GM12874 (cell line): ENCODE results near the gene WFS1.

ENCODE experiments used
- TF ChIP-seq, protein P1 (sequence below): IDR thresholded peaks from 2 replicates; pipeline ENCODE4 v1.5.1; 2011; ENCODE audit warnings: low read depth, mild to moderate bottlenecking, control low read depth, low read length, moderate library complexity; ENCODE audit not compliant: insufficient read depth

The WFS1 gene

GRCh38 chr4:6293661-6294060, 24.0 kb downstream of the WFS1 start:
- TF ChIP-seq, protein P1, sequence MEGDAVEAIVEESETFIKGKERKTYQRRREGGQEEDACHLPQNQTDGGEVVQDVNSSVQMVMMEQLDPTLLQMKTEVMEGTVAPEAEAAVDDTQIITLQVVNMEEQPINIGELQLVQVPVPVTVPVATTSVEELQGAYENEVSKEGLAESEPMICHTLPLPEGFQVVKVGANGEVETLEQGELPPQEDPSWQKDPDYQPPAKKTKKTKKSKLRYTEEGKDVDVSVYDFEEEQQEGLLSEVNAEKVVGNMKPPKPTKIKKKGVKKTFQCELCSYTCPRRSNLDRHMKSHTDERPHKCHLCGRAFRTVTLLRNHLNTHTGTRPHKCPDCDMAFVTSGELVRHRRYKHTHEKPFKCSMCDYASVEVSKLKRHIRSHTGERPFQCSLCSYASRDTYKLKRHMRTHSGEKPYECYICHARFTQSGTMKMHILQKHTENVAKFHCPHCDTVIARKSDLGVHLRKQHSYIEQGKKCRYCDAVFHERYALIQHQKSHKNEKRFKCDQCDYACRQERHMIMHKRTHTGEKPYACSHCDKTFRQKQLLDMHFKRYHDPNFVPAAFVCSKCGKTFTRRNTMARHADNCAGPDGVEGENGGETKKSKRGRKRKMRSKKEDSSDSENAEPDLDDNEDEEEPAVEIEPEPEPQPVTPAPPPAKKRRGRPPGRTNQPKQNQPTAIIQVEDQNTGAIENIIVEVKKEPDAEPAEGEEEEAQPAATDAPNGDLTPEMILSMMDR = no peak

DNA sequence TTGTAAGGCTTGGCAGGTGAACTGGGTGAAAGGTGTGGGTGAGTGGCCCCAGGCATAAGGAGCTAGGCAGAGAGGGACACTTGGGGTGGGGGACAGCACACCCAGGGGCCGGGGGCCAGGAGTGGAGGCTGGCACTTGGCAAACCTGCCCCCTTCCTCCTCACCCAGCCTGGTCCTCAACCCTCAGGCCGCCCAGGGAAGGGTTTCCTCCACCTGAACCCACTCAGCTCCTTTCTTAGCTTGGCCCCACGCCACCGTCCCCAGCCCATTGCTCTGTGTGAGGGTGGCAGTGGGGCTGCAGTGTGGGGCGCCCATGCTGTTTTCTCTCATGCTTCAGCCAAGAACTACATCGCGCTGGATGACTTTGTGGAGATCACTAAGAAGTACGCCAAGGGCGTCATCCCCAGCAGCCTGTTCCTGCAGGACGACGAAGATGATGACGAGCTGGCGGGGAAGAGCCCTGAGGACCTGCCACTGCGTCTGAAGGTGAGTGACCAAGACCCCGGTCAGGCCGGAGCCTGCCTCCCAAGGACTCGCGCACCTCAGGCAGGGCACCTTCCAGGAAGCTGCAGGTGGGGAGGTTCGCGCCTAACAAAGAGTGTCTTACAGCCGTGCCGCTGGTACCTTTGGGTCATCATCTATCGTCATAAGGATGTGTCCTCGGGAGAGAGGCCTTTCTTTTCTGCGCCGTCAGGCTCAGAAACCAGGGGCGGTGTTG, 25.2 kb downstream of the WFS1 start:
- TF ChIP-seq, protein P1 = no peak

DNA sequence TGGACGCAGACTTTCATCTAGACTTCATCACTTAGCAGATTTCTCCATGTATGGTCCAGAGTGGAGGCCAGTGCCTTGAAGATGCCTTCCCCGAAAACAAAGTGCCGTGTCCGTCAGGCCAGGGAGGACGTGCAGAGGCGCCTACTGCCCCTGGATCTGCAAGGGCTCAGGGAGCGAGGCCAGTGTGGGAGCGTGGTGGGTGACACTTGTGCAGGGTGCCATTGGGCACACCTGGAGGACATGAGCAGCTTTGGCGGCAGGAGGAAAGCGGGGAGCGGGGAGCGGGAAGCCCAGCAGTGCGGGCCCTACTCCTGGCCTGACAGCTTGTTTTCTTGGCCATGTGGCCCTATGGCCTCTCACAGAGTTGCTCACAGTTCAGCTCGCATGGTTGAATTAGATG, 25.8 kb downstream of the WFS1 start:
- TF ChIP-seq, protein P1 = no peak

- TF ChIP-seq, protein P1 = no peak
Measured at GRCh38 chr4:6296026-6296425, 26.4 kb downstream of the WFS1 start.

DNA sequence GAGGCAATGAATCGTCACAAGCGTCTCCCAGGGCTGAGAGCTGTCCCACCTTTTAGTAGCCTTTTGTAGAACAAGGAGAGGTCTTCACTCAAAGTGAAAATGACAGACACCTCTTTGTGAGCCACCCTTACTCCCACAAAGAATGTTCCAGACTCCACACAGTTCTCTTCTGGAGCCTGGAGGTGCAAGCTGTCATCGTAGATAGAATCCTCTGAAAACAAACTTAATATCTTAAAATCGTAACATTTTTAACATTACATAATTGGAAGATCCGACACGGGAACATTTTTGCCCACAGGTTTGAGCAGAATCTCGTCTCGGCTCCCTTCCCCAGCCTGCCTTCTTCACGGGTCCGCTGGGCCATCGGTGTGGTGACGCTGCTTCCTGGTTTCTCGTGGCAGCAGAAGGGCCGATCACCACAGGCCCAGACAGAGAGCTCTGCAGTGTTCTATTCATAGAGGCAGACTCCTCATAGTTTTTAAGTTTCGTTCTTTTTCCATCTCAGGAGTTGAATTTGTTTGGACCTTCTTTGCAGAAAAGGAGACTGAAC, 27.7 kb downstream of the WFS1 start:
- TF ChIP-seq, protein P1 = no peak

- TF ChIP-seq, protein P1 = no peak
Measured at GRCh38 chr4:6298035-6298434, 28.4 kb downstream of the WFS1 start.

DNA sequence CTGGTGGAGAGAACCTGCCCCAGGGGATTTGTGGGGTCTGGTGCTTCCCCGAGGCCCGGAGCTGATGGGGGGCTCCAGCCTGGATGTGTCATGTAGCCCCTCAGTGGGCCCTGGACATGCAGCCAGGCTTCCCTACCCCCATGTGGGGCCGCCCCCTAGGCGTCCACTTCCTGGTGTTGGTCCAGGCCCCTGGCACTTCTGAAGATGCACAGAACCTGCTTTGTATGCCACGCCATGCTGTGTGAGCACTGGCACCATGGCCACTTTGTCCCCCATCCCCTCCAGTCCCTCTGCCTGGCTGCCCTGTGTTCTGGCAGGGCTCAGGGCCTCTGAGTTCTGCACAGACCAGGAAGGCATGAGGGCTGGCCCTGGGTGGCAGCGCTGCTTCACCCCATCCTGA, 29.2 kb downstream of the WFS1 start:
- TF ChIP-seq, protein P1 = no peak
